ENCODE data around the gene SMIM10L2A.

DNA sequence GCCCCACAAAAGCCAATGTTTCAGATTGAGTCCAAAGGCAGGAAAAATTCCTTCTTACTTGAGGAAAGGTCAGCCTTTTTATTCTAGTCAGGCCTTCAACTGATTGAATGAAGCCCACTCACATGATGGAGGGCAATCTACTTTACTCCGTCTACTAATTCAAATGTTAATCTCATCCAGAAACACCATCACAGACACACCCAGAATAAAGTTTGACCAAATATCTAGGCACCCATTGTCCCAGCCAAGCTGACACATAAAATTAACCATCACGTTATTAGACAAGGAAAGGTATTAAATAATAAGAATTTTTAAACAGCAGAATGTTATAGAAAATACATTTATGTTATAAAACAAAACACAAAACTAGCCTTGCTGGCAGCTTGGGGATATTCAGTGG is 32.9 kb upstream of the SMIM10L2A start:
- TF ChIP-seq, protein P1, sequence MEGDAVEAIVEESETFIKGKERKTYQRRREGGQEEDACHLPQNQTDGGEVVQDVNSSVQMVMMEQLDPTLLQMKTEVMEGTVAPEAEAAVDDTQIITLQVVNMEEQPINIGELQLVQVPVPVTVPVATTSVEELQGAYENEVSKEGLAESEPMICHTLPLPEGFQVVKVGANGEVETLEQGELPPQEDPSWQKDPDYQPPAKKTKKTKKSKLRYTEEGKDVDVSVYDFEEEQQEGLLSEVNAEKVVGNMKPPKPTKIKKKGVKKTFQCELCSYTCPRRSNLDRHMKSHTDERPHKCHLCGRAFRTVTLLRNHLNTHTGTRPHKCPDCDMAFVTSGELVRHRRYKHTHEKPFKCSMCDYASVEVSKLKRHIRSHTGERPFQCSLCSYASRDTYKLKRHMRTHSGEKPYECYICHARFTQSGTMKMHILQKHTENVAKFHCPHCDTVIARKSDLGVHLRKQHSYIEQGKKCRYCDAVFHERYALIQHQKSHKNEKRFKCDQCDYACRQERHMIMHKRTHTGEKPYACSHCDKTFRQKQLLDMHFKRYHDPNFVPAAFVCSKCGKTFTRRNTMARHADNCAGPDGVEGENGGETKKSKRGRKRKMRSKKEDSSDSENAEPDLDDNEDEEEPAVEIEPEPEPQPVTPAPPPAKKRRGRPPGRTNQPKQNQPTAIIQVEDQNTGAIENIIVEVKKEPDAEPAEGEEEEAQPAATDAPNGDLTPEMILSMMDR (tag by site-specific recombination; IDR thresholded peaks at IDR 0.05): no peak
- TF ChIP-seq SP2 (tag by site-specific recombination; IDR thresholded peaks at IDR 0.05): no peak
- TF ChIP-seq, protein P2, sequence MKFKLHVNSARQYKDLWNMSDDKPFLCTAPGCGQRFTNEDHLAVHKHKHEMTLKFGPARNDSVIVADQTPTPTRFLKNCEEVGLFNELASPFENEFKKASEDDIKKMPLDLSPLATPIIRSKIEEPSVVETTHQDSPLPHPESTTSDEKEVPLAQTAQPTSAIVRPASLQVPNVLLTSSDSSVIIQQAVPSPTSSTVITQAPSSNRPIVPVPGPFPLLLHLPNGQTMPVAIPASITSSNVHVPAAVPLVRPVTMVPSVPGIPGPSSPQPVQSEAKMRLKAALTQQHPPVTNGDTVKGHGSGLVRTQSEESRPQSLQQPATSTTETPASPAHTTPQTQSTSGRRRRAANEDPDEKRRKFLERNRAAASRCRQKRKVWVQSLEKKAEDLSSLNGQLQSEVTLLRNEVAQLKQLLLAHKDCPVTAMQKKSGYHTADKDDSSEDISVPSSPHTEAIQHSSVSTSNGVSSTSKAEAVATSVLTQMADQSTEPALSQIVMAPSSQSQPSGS (tag by site-specific recombination; IDR thresholded peaks at IDR 0.05; ENCODE audit: low read depth): no peak
- no peak for TF ChIP-seq ZNF341 (tag by site-specific recombination; IDR thresholded peaks at IDR 0.05; ENCODE audit: low read depth)
- TF ChIP-seq GLI4 (tag by site-specific recombination; IDR thresholded peaks at IDR 0.05): no peak

All from HEK293 (cell line).